Spleen (tissue), 11 donors: ENCODE data around the gene RANBP1. TPM values are rescaled to one million over a fixed set of nuclear protein-coding genes. Genes with fewer than 3 reads are reported as not detected.
A peak's percentile ranks its signal among the peaks of the same experiment; 100 is the strongest.

Experiments used
- DNase-seq: peaks from one replicate; pipeline ENCODE4 v3.0.0-alpha.2; 2020
- H3K27ac ChIP-seq, 8 donors: fragments of 200-600 bp; sonication (generic) in 7 of 8; 1 replicate in 4 of 8; 2 replicates in 4 of 8; pipeline versions ENCODE4 v1.5.0 to v1.8.0; 2016 to 2021; ENCODE audit warnings: inconsistent platforms in 4 of 8, mild to moderate bottlenecking in 4 of 8, moderate library complexity in 1 of 8
- H3K27me3 ChIP-seq, 7 donors: fragments of 200-600 bp; sonication (generic) in 6 of 7; replicated peaks in 1 of 7; 1 replicate in 4 of 7; 2 replicates in 3 of 7; pipeline versions ENCODE4 v1.5.0 to v1.8.0; 2016 to 2021; ENCODE audit warnings: inconsistent platforms in 3 of 7, mild to moderate bottlenecking in 1 of 7
- H3K36me3 ChIP-seq, 6 donors: fragments of 200-600 bp; sonication (generic) in 5 of 6; 1 replicate in 4 of 6; 2 replicates in 2 of 6; pipeline versions ENCODE4 v1.5.0 to v1.8.0; 2016 to 2021; ENCODE audit warnings: inconsistent platforms in 2 of 6
- H3K4me1 ChIP-seq, 6 donors: fragments of 200-600 bp; sonication (generic) in 5 of 6; 1 replicate in 3 of 6; 2 replicates in 3 of 6; pipeline versions ENCODE4 v1.5.0 to v1.8.0; 2016 to 2021; ENCODE audit warnings: inconsistent platforms in 3 of 6
- H3K4me3 ChIP-seq, 8 donors: fragments of 200-600 bp; sonication (generic) in 7 of 8; 1 replicate in 4 of 8; 2 replicates in 4 of 8; pipeline versions ENCODE4 v1.5.0 to v1.8.0; 2016 to 2021; ENCODE audit warnings: inconsistent platforms in 4 of 8, mild to moderate bottlenecking in 4 of 8, moderate library complexity in 2 of 8
- H3K9me3 ChIP-seq, 8 donors: fragments of 200-600 bp; sonication (generic) in 7 of 8; 1 replicate in 4 of 8; 2 replicates in 4 of 8; pipeline versions ENCODE4 v1.5.0 to v1.8.0; 2016 to 2021; ENCODE audit warnings: inconsistent platforms in 4 of 8
- CTCF ChIP-seq, 11 experiments: fragments of 200-600 bp in 7 of 11; fragments of 450-650 bp in 4 of 11; sonication (generic) in 4 of 11; IDR thresholded peaks in 8 of 11; conservative IDR thresholded peaks in 3 of 11; 1 replicate in 7 of 11; 2 replicates in 4 of 11; pipeline versions ENCODE4 v1.4.0 to v1.8.0; 2016 to 2021; ENCODE audit warnings: antibody characterized with exemption in 11 of 11, inconsistent platforms in 4 of 11, mild to moderate bottlenecking in 1 of 11
- POLR2A ChIP-seq, 3 donors: fragments of 450-650 bp; IDR thresholded peaks; one replicate each; pipeline ENCODE4 v1.5.1; 2017; ENCODE audit warnings: antibody characterized with exemption in 3 of 3, mild to moderate bottlenecking in 1 of 3
- POLR2AphosphoS5 ChIP-seq, 3 donors: sonication (generic); formaldehyde crosslinking; IDR thresholded peaks; one replicate each; pipeline ENCODE4 v1.5.1; 2017; ENCODE audit warnings: antibody characterized with exemption in 3 of 3
- WGBS, 5 donors: extraction: QIAGEN DNeasy Blood & Tissue Kit in 3 of 5; methylation state at CpG; one replicate each; pipeline versions ENCODE4 v1.1.5 to v1.1.7; 2013 to 2018; 5-methylcytosine and 5-hydroxymethylcytosine counted together
- intact Hi-C: fragments of 100-400 bp; cut with DNase I; formaldehyde crosslinking; loops from one replicate; pipeline ENCODE4 v1.15.0; 2023; ENCODE audit warnings: low total_unique reads
- polyA plus RNA-seq, 3 donors: library from polyadenylated mRNA; stranded (reverse); fragments of 200-250 nt; gene quantifications; one replicate each; pipeline ENCODE4 v1.2.1, GENCODE V29; 2013
- total RNA-seq, 7 donors: library from RNA; depleted of rRNA in 3 of 7; stranded (reverse); fragments of >200 nt in 3 of 7; fragmentation: NEBNext Ultra II Directional in 4 of 7; extraction: Animal tissue kit (Norgen Biotek cat#: 25700) in 4 of 7; gene quantifications; one replicate each; pipeline versions ENCODE4 v1.1.0 to v1.2.1, GENCODE V29; 2016 to 2021
- donor health status: healthy with polysubstance abuse.
- donor health status: DM: no; HTN: no; CAD: no; lungs with moderate emphysema.
- donor health status: DM: no; HTN: no; CAD: no.
- donor health status: Bipolar disorder and iron deficiency.
- donor health status: healthy.
- donor health status: DM: no; HTN: no; CAD: no.
- donor health status: DM: yes; HTN: yes; CAD: no.

RANBP1 gene
- total and polyA plus RNA-seq, 10 donors, result 52.6 to 111 (median 94.6) TPM

GRCh38 chr22:20128619-20128901, 12.7 kb downstream of the RANBP1 start:
- peaks cover 0 to 47% (median 32%) of the 10 kb centered on the region in 6 donors for H3K36me3 ChIP-seq
- no peak for TF ChIP-seq CTCF (IDR thresholded peaks at IDR 0.05 in 8 of 11, conservative IDR thresholded peaks at IDR 0.05 in 3 of 11)
- intact Hi-C loops, result loop anchor here (10.0 kb wide), 1 partner anchor 154 kb away; no protein-coding TSS in a partner anchor
- H3K4me3 ChIP-seq, result no peak overlapping the region
- no peaks in the 10 kb centered on the region for H3K9me3 ChIP-seq
- DNase-seq, result no peak
- WGBS, 5 donors, result 56 to 80% (median 67%) methylated on average over 2 of the region's 2 CpGs
- peak overlapping the region in 1 of 8 donors; percentile 47 for H3K27ac ChIP-seq
- no peaks in the 10 kb centered on the region for H3K27me3 ChIP-seq
- peaks cover 11 to 71% (median 34%) of the 10 kb centered on the region in 6 donors for H3K4me1 ChIP-seq

GRCh38 chr22:20128902-20129746, 13.2 kb downstream of the RANBP1 start:
- intact Hi-C loops, result loop anchor here (10.0 kb wide), 1 partner anchor 154 kb away; no protein-coding TSS in a partner anchor
- no peak overlapping the region for H3K4me3 ChIP-seq
- peaks cover 0 to 42% (median 27%) of the 10 kb centered on the region in 6 donors for H3K36me3 ChIP-seq
- WGBS, 5 donors, result 43 to 51% (median 47%) methylated on average over 6 to 18 of the region's 18 CpGs
- TF ChIP-seq POLR2A (IDR thresholded peaks at IDR 0.05) (no peak), POLR2AphosphoS5 (IDR thresholded peaks at IDR 0.05) (peak in 2 of 3 donors; percentile 36 to 61), CTCF (IDR thresholded peaks at IDR 0.05 in 8 of 11, conservative IDR thresholded peaks at IDR 0.05 in 3 of 11) (peak in 8 of 11 experiments; percentile 6 to 57 (median 42))
- H3K27me3 ChIP-seq, result no peaks in the 10 kb centered on the region
- peaks cover 13 to 71% (median 39%) of the 10 kb centered on the region in 6 donors for H3K4me1 ChIP-seq
- no peak for DNase-seq
- peak overlapping the region in 3 of 8 donors; percentile 11 to 47 (median 28) for H3K27ac ChIP-seq
- H3K9me3 ChIP-seq, result no peaks in the 10 kb centered on the region

- TF ChIP-seq CTCF (IDR thresholded peaks at IDR 0.05 in 8 of 11, conservative IDR thresholded peaks at IDR 0.05 in 3 of 11), result no peak
- TF ChIP-seq POLR2A (IDR thresholded peaks at IDR 0.05), result no peak
- no peak for TF ChIP-seq POLR2AphosphoS5 (IDR thresholded peaks at IDR 0.05)
- WGBS, 5 donors, result 75 to 93% (median 86%) methylated on average over 3 of the region's 3 CpGs
- no peaks in the 10 kb centered on the region for H3K27me3 ChIP-seq
- no peak for DNase-seq
- peaks cover 13 to 71% (median 44%) of the 10 kb centered on the region in 6 donors for H3K4me1 ChIP-seq
- intact Hi-C loops, result loop anchor here (10.0 kb wide), 1 partner anchor 155 kb away; no protein-coding TSS in a partner anchor
- H3K4me3 ChIP-seq, result no peak overlapping the region
- H3K36me3 ChIP-seq, result peaks cover 0 to 36% (median 27%) of the 10 kb centered on the region in 6 donors
- peak overlapping the region in 3 of 8 donors; percentile 11 to 47 (median 28) for H3K27ac ChIP-seq
- no peaks in the 10 kb centered on the region for H3K9me3 ChIP-seq
Observed at GRCh38 chr22:20129747-20130014, 13.8 kb downstream of the RANBP1 start.

GRCh38 chr22:20130319-20130718, 14.4 kb downstream of the RANBP1 start:
- no peak for TF ChIP-seq POLR2A (IDR thresholded peaks at IDR 0.05)
- no peak for TF ChIP-seq POLR2AphosphoS5 (IDR thresholded peaks at IDR 0.05)
- TF ChIP-seq CTCF (IDR thresholded peaks at IDR 0.05 in 8 of 11, conservative IDR thresholded peaks at IDR 0.05 in 3 of 11), result no peak
- Histone ChIP-seq H3K4me3 (peak overlapping the region in 4 of 8 donors; percentile 87 to 98 (median 92)), H3K9me3 (no peaks in the 10 kb centered on the region), H3K27me3 (no peaks in the 10 kb centered on the region), H3K36me3 (peaks cover 0 to 30% (median 24%) of the 10 kb centered on the region in 6 donors), H3K27ac (peak overlapping the region in 5 of 8 donors; percentile 93 to 96 (median 94)), H3K4me1 (peaks cover 13 to 71% (median 50%) of the 10 kb centered on the region in 6 donors)
- intact Hi-C loops, result no loop called here
- no peak for DNase-seq
- 55 to 86% (median 80%) methylated on average over 1 to 3 of the region's 3 CpGs for WGBS, 5 donors
